Sciatic nerve (tissue), 2 donors: Measurements from ENCODE around the gene PLPP4. TPM values are rescaled to one million over a fixed set of nuclear protein-coding genes. Genes with fewer than 3 reads are reported as not detected.
A peak's percentile ranks its signal among the peaks of the same experiment; 100 is the strongest.
"Not testable (repeated sequence)": the region's sequence is repeated elsewhere in the genome, so short reads cannot be mapped to it uniquely, and the experiment has no call there.

Experiments used
- ATAC-seq: fragments of 200-7000 bp; cut with Tn5 transposase; one replicate; pipeline ENCODE4 v1.9.1; 2020; ENCODE audit warnings: mild to moderate bottlenecking, moderate library complexity
- DNase-seq: peaks from one replicate; pipeline ENCODE4 v3.0.0-alpha.2; 2020; ENCODE audit warnings: low spot score
- intact Hi-C: fragments of 100-400 bp; cut with DNase I; formaldehyde crosslinking; loops from one replicate; pipeline ENCODE4 v1.14.2; 2022
- total RNA-seq: library from RNA; stranded (reverse); fragmentation: NEBNext Ultra II Directional; extraction: Animal tissue kit (Norgen Biotek cat#: 25700); gene quantifications from one replicate; pipeline ENCODE4 v1.2.1, GENCODE V29; 2021
- donor health status: DM: no; HTN: no; CAD: no.
- donor health status: DM: no; HTN: no; CAD: no.

The PLPP4 gene
- total RNA-seq, 1 donor from 2014 or later = 2.1 TPM

GRCh38 chr10:120480848-120481247 lies 23.8 kb downstream of the PLPP4 start:
- intact Hi-C loops = no loop called here
- ATAC-seq (no peak), DNase-seq (no peak)

- ATAC-seq (no peak), DNase-seq (no peak)
- intact Hi-C loops = no loop called here
Observed at GRCh38 chr10:120483006-120483405, 26.0 kb downstream of the PLPP4 start.

- no peak for DNase-seq
- ATAC-seq = no peak
- intact Hi-C loops = no loop called here
Observed at GRCh38 chr10:120483651-120484301, 26.7 kb downstream of the PLPP4 start.

GRCh38 chr10:120485946-120486345 lies 28.9 kb downstream of the PLPP4 start:
- no peak for ATAC-seq
- intact Hi-C loops = no loop called here
- DNase-seq = no peak

- DNase-seq (no peak), ATAC-seq (no peak)
- intact Hi-C loops = no loop called here
Observed at GRCh38 chr10:120486671-120487205, 29.7 kb downstream of the PLPP4 start.

GRCh38 chr10:120490288-120490687 lies 33.3 kb downstream of the PLPP4 start:
- ATAC-seq (no peak), DNase-seq (no peak)
- intact Hi-C loops = no loop called here

GRCh38 chr10:120492346-120492745 lies 35.3 kb downstream of the PLPP4 start:
- DNase-seq (no peak), ATAC-seq (peak; percentile 34)
- intact Hi-C loops = no loop called here

- ATAC-seq = no peak
- no peak for DNase-seq
- intact Hi-C loops = no loop called here
Observed at GRCh38 chr10:120493411-120494312, 36.6 kb downstream of the PLPP4 start.

GRCh38 chr10:120494313-120494710 lies 37.3 kb downstream of the PLPP4 start:
- DNase-seq = no peak
- intact Hi-C loops = no loop called here
- ATAC-seq = no peak

- intact Hi-C loops = no loop called here
- ATAC-seq (no peak), DNase-seq (no peak)
Observed at GRCh38 chr10:120495226-120496009, 38.4 kb downstream of the PLPP4 start.

- intact Hi-C loops = no loop called here
- ATAC-seq = no peak
- DNase-seq = no peak
Observed at GRCh38 chr10:120499883-120500282, 42.9 kb downstream of the PLPP4 start.

- ATAC-seq = no peak
- intact Hi-C loops = no loop called here
Observed at GRCh38 chr10:120503689-120504088, 46.7 kb downstream of the PLPP4 start.

GRCh38 chr10:120504227-120504626 lies 47.2 kb downstream of the PLPP4 start:
- ATAC-seq, intact Hi-C loops, DNase-seq: not testable (repeated sequence)

More at GRCh38 chr10:120503689-120504088, 46.7 kb downstream of the PLPP4 start:
- no peak for DNase-seq

GRCh38 chr10:120505056-120505455 lies 48.0 kb downstream of the PLPP4 start:
- ATAC-seq (no peak), DNase-seq (no peak)
- intact Hi-C loops = no loop called here

GRCh38 chr10:120505866-120506265 lies 48.8 kb downstream of the PLPP4 start:
- ATAC-seq (no peak), DNase-seq (no peak)
- intact Hi-C loops = no loop called here

- intact Hi-C loops = no loop called here
- ATAC-seq (no peak), DNase-seq (no peak)
Observed at GRCh38 chr10:120506674-120507073, 49.6 kb downstream of the PLPP4 start.

GRCh38 chr10:120507175-120507574 lies 50.1 kb downstream of the PLPP4 start:
- intact Hi-C loops = no loop called here
- ATAC-seq = no peak

GRCh38 chr10:120507651-120508050 lies 50.6 kb downstream of the PLPP4 start:
- DNase-seq (no peak), ATAC-seq (no peak)
- intact Hi-C loops = no loop called here

More at GRCh38 chr10:120507175-120507574, 50.1 kb downstream of the PLPP4 start:
- no peak for DNase-seq

GRCh38 chr10:120508393-120508792 lies 51.4 kb downstream of the PLPP4 start:
- ATAC-seq (no peak), DNase-seq (no peak)
- intact Hi-C loops = no loop called here
